ENCODE data around the gene AQP3. TPM values are rescaled to one million over a fixed set of nuclear protein-coding genes. Genes with fewer than 3 reads are reported as not detected.
A peak's percentile ranks its signal among the peaks of the same experiment; 100 is the strongest.
"Not testable (repeated sequence)": the region's sequence is repeated elsewhere in the genome, so short reads cannot be mapped to it uniquely, and the experiment has no call there.

The AQP3 gene
- total RNA-seq, 1 donor from 2014 or later, result 0.20 TPM

DNA sequence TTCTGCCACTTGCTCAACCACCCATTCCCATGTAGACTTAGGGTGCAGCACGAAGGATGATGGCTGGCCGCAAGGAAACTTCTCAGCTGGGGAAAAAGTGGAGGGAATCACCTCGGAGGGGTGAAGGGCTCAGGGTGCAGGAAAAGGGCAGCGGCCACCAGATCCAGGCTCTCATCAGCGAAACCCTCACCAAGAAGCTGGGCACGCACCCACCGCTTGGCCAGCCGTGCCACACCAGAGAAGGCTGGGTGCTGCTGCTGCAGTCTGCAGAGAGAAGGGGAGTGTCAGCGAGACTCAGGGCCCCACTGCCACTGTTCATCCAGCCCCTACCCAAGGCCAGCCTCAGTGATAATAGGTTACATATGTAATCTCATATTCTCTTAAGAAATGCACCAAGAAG, 17.7 kb upstream of the AQP3 start:
- no peak for DNase-seq (ENCODE audit: low read depth in 2 of 2)

DNA sequence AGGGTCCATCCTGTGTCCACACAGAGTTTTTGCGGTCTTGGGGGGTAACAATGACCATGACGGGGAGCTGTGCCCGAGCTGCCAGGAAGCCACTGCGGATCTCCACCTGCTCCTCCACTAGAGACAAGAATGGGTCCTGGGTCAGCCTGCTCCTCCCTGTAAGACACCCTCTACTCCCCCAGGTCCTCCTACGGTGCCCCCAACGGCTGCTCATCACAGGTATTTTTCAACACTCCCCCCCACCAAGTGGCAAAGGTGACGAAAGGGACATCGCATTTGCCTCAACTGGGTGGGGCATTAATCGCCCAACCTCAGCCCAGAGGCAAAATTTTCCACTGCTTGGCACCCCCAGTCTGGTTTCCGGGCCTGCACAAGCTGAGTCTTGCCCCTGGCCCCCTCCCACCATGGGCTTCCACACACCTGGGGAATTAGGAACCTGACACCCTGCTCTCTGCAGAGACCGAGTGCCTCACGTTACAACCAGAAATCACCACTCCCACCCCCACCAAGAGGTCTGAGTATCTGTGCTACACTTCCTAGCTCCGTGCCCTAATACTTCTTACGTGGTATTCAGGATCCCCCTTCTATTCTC, 16.7 kb upstream of the AQP3 start:
- no peak for DNase-seq (ENCODE audit: low read depth in 2 of 2)

DNA sequence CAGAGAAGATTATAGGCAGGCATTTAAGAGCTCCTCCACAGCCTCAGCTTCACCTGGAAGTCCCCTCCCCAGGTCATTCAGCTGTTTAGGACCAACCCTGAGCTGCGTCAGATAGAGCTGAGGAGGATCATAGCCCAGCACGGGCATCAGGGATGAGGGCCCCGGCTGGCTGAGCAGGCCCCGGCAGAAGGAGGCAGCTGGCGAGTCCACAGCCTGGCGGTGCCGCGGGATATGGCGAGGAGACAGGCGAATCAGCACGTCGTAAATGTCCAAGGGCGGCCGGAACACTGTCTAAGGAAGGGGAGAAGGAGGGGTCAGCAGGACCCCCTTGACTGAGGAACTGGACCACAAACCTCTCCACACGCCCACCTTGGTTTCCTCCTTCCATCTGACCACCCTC, 15.8 kb upstream of the AQP3 start:
- DNase-seq (ENCODE audit: low read depth in 2 of 2), result no peak

DNA sequence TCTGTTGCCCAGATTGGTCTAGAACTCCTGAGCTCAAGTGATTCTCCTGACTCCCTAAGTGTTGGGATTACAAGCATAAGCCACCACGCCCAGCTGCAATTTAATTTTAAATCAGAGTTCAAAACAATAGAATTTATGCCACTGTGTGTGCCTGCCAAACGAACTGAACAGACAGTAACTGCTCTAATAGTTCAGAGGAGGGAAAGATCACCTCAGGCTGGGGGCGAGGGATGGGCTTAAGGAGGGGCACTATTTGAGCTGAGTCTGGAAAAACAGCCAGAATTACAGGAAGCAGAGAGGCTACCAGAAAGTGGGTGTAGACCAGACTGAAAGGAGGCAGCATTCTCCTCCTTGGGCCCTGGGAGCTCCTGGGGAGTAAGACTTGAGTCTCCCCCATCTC, 14.1 kb upstream of the AQP3 start:
- no peak for DNase-seq (ENCODE audit: low read depth in 2 of 2)

DNA sequence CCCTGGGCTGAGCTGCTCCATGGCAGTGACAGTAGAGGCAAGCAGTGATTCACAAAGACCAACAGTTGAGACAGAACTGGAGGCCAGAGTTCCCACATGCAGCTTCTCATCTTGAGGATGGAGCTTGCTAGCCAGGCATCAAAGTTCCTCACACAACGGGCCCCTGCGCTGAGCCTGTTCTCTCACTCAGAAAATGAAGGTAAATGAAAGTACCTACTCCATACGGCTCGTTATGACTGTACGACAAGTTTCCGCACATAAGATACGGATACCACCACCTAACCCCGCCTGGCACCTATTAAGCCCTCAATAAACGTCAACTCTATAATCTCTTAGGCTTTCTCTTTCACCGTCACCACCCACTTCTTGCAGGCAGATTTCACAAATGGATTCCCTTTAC, 13.5 kb upstream of the AQP3 start:
- DNase-seq (ENCODE audit: low read depth in 2 of 2), result no peak

DNA sequence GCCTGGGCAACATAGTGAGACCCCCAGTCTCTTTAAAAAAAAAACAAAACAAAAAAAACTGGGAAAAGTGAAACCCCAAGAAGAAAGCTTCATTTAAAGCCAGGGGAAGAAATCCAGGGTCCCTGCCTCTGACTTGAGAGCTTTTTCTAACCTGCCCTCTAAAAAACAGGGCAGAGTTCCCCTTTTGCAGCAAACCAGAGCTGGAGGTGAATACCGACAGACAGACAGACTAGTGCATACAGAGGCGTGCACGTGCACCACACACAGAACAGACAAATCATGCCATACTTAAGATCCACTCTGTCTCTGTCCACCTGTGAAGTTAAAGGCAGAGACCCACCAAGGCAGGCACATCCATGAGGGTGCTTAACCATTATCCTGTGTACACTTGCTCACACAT, 11.7 kb upstream of the AQP3 start:
- no peak for DNase-seq (ENCODE audit: low read depth in 2 of 2)

DNA sequence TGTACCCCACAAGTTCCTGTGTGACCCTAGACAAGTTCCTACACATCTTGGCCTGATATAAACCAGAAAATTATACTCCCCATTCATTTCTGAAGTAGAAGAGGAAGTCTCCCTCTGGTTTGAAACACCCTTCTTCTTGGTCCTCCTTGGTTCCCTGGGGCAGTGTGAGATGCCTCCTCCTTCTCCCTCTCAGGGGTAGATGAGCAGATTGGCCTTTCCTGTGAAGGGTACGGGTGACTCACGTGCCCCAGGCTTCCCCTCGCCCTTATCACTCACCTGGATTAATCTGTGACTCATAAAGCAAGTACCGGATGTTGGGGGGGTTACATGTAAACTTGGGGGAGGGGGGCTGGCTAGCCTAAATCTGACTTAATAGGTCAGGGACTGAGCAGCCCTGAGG, 11.1 kb upstream of the AQP3 start:
- peak; percentile 37 to 44 for DNase-seq (ENCODE audit: low read depth in 2 of 2)

DNA sequence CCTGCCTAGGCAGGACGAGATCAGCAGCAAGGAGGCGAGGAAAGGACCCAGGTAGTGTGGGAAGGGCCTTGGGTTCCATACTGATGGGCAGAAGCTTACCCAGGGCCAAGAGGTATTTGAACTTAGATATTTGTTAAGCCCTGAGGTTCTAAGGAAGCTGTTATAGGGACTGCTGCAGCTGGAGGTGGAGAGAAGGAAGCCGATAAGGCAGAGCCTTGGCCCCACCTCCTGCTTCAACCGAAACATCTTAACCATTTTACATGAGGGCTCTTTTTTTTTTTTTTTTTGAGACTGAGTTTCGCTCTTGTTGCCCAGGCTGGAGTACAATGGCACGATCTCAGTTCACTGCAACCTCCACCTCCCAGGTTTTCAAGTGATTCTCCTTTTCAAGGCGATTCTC, 8.6 kb upstream of the AQP3 start:
- no peak for DNase-seq (ENCODE audit: low read depth in 2 of 2)

DNA sequence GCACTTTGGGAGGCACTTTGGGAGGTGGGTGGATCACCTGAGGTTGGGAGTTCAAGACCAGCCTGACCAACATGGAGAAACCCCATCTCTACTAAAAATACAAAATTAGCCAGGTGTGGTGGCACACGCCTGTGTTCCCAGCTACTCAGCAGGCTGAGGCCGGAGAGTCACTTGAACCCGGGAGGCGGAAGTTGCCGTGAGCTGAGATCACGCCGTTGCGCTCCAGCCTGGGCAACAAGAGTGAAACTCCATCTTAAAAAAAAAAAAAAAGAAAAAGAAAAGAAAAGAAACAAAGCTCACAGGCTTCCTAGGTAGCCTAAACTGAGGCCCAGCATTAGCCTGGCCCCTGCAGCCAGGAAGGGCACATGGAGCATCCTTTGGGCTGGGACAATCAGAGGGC, 8.1 kb upstream of the AQP3 start:
- not testable (repeated sequence) for DNase-seq (ENCODE audit: low read depth in 2 of 2)

DNA sequence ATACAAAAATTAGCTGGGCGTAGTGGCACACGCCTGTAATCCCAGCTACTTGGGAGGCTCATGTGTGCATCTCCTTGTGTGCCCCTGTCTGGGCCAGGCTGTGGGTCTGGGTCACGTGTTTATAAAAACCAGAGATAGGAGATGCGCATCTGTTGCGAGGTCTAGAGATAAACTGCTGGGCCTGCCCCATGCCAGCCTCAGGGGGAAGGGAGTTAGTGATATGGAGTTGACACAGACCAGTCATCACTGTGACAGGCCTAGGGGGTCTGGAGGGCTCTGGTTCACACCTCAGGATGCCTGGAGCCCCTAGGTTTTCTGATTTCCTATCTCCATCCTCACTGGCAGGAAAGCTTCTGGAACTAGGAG, 7.3 kb upstream of the AQP3 start:
- DNase-seq (ENCODE audit: low read depth in 2 of 2), result not testable (repeated sequence)

DNA sequence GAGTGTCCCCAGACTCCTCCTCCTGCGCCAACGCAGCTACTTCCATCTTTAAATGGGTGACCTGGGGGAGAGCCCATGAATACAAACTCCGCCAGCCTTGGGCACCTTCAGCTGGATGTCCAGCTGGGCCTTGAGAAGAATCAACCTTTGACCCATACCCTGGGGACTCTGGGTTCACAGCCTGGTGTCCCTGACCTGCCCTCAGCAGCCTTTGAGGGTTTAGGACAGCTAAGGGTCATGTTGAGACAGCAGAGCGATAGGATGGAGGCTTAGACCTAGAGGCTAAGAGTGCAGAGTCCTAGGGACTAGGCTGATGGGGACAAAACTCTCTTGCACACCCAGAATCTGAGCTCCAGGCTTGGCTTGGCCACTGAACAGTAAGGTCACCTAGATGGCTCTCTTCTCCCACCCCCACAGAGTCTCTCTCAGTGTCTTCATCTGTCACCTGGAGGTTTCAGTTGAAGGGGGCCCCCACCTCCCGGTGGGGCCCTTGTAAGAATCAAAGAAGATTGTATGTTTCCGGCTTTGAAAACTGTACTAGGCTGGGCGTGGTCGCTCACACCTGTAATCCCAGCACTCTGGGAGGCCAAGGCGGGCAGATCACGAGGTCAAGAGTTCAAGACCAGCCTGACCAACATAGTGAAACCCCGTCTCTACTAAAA, 6.7 kb upstream of the AQP3 start:
- no peak for DNase-seq (ENCODE audit: low read depth in 2 of 2)

DNA sequence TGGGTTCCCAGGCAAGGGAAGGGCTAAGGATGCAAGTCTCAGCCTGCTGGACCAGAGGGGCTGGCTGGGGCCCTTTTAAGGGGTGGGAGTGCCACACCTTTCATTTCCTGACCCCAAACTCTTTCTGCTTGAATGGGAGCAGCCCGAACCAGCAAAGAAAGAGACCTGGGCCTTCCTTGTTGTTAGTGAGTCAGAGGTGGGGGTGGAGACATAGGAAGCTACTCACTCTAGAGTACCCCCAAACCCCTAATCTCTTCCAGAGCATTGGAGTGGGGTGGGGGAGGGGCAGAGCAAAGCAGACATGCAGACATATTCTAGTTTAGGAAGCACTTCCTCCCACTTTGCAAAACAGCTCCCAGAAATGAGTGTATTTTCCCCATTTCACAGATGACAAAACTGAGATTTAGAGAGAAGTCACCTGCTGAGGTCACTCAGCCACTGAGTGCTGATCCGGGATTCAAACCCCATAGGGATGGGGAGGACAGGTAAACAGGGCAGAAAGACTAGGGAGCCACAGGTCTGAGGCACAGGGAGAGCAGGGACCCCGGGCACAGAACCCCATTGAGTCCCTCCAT, 6.0 kb upstream of the AQP3 start:
- DNase-seq (ENCODE audit: low read depth in 2 of 2), result no peak

DNA sequence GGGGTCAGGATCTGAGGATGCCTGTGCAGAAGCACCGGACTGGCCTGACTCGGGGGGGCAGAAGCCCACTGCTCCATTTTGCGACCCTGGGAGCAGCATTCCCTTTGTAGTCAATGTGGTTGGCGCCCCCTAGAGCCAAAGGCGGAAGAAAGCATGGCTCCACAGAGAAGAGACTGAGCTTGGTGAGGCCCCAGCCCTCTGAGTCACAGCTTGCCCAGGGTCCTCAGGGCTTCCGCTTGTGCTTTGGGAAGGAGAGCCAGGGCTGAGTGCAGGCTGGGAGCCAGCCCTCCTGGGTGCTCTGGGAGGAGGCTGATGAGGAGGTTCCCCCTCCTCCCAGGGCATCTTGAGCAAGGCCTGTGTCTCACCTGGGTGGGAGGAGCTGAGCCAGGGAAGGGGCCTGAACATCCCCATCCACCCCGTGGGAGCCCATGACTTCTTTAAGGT, 5.5 kb upstream of the AQP3 start:
- DNase-seq (ENCODE audit: low read depth in 2 of 2), result peak; percentile 60 to 78

DNA sequence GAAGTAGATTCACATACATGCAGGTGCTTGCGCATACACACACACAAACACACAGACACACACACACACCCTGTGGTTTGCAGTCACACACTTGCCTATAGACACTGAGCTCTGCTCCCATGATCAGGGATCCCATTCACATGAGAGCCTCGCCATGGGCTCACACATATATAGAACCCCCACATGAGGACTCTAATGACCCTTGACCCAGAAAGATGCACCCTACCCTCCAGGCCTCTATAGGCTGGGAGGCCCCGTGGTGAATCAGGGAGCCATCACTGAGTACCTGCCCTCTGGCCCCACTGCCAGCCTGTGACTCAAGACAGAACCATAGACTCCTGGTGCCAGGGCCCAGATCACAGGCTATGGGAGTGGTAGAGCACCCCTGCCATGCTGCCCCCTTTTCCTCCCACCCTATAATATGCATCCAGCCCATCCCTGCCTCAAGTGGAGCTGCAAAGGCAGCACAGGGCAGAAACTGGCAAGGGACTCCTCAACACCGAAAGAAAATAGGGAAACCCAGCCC, 3.3 kb upstream of the AQP3 start:
- no peak for DNase-seq (ENCODE audit: low read depth in 2 of 2)

DNA sequence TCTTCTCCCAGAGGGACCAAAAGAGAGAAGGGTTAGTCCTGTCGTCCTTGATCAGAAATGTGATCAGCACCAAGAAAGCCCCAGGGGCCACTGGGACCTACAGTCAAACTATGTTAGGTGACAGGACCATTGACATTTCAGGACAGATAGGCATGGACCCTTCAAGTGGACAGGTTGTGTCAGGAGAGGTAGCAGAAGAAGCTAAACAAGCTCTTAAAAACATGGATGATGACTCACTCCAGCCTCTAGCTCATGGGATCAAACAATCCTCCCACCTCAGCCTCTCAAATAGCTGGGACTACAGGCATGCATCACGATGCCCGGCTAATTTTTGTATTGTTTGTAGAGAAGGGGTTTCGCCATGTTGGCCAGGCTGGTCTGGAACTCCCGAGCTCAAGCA, 2.3 kb upstream of the AQP3 start:
- DNase-seq (ENCODE audit: low read depth in 2 of 2), result no peak

DNA sequence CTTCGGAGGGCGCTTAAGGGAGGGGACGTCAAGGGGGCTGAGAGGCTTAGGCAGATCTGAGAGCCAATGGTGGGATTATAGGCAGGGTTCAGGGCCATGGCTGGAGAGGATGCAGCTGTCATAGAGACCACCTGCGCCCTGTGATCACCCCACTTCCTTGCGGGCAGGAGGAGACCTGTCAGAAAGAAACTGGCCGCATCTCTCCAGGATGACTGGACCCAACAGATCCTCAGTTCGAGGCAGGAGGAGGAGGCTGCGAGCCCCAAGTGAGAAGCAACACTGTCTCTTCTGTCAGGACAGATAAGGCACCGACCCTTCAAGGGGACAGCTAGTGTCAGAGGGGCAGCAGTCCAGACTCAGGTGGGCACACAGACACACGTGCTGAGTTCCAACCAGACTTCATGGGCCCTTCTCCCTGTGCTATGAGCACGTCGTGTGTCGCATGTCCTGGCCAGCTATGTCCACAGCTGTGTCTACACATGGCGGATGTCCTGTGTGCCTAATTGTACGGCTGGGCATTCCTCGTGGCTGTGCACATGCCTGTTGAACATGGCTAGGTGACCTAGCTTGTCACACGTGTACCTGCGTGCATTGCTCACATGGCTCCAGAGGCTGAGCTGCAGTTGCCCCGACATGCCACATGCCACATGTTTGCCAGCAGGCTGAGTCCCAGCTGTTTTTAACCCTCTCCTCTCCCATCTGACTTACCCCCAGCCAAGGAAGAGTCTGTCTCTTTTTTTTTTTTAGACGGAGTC, 583 bp upstream of the AQP3 start:
- no peak for DNase-seq (ENCODE audit: low read depth in 2 of 2)

DNA sequence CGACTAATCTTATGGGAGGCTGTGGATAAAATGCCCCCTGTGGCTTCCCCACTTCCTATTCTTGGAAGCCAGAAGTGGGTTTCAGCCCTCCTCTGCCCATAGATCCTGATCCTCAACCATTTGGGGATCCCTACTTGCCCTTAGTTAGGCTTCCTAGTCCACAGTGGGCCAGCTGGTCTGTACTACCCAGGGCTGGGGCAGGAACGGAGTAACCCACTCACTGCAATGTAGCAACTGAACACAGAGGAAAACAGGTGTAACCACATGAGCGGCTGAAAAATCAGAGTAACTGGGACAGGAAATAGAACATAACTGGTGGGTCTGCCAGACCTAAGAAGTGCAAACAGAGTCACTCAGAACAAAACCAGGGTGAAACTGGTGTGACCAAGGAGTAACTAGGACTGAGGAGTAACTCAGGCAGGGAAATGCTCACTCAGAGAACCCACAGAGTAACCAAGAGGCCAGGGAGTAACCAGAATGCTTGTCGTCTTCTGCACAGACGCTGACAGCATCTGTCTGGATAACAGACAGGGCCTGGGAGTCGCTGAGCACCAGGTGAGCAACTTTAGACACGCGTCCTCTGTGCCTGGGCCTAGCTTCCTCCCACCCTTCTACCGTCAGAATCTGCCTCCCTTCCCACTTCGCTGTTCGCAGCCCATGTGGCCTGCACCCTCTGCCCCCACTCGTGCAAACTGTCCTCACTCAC, 1.0 kb downstream of the AQP3 start:
- no peak for DNase-seq (ENCODE audit: low read depth in 2 of 2)

DNA sequence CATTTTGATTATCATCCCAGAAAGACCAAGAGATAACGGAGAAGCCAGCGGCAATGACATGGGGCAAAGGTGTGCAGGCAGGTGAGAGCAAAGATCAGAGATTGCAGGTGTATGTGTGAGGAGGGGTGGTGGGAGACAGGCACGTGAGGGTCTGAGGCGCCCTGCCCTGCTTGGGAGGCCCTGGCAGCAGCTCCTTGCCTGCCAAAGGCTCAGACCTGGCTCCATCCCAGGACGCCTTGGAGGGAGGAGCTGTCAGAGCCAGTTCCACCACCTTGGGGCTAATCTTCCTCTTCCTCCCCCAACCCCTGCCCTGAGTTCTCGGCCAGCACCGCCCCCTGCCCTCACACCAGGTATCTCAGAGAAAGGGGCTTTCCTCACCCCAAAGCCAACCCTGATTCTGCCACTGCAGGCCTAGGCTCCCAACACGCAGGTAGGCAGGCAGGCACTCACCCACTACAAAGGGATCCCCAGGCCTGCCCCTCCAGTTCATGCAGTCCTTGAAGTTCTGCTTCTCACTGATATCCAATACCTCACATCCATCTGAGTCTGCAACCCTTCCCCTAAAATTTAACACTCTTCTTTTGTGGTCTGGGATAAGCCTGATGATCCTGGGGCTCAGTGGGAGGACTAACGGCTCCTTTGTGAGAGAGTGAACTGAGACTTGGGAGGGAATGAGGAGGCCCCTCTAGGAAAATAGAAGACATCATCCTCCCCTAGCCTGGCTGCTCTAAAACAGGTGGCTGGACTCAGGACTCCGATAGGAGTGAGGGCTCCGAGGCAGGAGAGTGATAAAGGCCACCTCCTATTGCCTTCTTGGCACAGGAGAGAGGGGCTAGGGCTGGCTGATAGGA, 1.8 kb downstream of the AQP3 start:
- no peak for DNase-seq (ENCODE audit: low read depth in 2 of 2)

DNA sequence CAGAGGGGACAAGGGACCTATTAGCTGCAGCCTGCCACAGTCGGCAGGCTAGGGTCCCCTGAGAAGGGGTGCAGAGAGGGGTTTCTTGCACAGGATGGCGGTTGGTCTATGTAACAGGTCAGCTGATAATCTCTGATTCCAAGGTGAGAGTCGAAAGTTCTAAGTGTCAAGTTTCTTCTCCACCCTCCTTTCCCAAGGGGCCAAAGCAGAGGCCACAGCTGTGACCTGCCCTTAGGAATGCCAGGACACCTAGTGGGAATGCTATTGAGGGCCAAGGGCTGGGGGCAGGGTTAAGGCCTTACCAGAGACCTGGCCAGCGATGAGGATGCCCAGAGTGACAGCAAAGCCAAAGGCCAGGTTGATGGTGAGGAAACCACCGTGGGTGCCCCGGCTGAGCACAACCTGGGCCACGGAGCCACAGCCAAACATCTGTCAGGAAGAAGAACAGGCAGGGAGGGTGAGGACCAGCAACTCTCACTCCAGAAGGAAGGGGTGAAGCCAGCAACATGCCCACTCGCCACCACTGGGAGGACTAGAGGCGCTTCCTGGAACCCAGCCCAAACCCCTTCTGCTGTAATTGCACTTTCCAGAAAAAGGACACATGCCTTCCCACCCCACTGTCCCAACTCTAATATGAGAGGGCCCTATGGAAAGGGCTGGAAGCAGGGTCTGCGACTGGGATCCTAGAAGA, 3.8 kb downstream of the AQP3 start:
- no peak for DNase-seq (ENCODE audit: low read depth in 2 of 2)

DNA sequence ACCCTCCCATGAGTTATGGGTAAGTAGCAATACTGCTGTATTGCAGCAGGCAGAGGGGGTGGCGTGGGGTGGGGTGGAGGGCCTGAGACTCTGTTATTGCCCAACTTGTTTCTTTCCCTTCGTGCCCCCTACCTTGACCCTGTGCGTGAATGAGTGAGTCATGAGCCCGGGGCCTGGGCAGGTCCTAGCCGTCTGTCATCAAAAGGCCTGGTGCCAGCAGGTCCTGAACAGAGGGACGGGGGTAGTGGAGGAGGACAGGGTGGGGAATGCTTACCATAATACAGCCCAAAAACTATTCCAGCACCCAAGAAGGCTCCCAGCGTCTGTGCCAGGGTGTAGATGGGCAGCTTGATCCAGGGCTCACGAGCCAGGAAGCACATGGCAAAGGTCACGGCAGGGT, 4.3 kb downstream of the AQP3 start:
- DNase-seq (ENCODE audit: low read depth in 2 of 2), result peak in 1 of 2 donors; percentile 64
